GM12864 (cell line): ENCODE data around the gene ANKRD62.

ENCODE experiments used
- DNase-seq: peaks from one replicate; pipeline ENCODE4 v3.0.0-alpha.2; 2011; ENCODE audit warnings: low read depth
- H3K4me3 ChIP-seq: 2 replicates; pipeline ENCODE4 v1.5.1; 2011; ENCODE audit warnings: mild to moderate bottlenecking, low read depth, low read length, control low read depth
- TF ChIP-seq, protein P1 (sequence below): IDR thresholded peaks from 2 replicates; pipeline ENCODE4 v1.5.1; 2011; ENCODE audit warnings: low read depth, mild to moderate bottlenecking, moderate library complexity, low read length, control low read depth, inconsistent platforms; ENCODE audit errors: missing control alignments

ANKRD62 gene

DNA sequence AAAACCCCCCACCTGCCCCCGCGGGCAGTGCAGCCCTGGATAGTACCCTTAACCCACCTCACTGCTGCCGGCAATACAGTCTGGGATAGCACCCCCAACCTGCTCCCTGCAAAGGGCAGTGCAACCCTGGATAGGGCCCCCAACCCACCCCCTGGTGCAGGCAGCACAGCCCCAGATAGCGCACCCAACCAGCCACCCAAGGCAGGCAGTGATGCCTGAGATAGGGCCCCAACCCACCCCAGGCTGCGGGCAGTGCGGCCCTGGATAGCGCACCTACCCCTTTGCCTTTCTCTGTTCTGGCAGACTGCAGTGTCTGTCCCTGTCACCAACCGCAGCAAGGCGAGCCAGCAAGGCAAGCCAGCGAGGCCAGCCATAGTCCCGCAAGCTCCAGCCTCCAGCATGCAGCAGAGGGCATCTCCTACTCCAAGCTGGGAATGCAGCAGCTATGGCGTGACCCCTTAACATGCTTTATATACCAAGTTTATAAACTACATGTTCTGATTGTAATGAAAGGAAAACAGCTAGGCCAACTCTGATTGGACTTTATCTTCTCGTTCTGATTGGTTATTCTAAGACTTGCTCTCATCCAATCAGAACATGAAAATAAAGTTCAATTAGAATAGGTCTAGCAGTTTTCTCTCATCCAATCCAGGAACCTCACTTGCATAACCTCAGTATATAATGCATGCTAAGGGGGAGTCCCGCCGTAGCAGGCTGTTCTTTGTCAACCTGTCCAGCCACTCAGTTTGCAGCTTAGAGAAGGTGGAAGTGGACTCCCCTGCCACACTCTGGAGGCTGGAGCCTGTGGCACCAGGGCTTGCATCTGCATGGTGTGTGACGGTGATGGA is 34.1 kb upstream of the ANKRD62 start:
- TF ChIP-seq, protein P1, sequence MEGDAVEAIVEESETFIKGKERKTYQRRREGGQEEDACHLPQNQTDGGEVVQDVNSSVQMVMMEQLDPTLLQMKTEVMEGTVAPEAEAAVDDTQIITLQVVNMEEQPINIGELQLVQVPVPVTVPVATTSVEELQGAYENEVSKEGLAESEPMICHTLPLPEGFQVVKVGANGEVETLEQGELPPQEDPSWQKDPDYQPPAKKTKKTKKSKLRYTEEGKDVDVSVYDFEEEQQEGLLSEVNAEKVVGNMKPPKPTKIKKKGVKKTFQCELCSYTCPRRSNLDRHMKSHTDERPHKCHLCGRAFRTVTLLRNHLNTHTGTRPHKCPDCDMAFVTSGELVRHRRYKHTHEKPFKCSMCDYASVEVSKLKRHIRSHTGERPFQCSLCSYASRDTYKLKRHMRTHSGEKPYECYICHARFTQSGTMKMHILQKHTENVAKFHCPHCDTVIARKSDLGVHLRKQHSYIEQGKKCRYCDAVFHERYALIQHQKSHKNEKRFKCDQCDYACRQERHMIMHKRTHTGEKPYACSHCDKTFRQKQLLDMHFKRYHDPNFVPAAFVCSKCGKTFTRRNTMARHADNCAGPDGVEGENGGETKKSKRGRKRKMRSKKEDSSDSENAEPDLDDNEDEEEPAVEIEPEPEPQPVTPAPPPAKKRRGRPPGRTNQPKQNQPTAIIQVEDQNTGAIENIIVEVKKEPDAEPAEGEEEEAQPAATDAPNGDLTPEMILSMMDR = no peak
- no peak for DNase-seq
- no peak overlapping the region for H3K4me3 ChIP-seq

GRCh38 chr18:12060182-12060870 is 33.3 kb upstream of the ANKRD62 start:
- TF ChIP-seq, protein P1 = no peak
- no peak for DNase-seq
- H3K4me3 ChIP-seq = no peak overlapping the region

GRCh38 chr18:12061685-12062084 is 32.0 kb upstream of the ANKRD62 start:
- DNase-seq = no peak
- TF ChIP-seq, protein P1 = no peak
- no peak overlapping the region for H3K4me3 ChIP-seq

DNA sequence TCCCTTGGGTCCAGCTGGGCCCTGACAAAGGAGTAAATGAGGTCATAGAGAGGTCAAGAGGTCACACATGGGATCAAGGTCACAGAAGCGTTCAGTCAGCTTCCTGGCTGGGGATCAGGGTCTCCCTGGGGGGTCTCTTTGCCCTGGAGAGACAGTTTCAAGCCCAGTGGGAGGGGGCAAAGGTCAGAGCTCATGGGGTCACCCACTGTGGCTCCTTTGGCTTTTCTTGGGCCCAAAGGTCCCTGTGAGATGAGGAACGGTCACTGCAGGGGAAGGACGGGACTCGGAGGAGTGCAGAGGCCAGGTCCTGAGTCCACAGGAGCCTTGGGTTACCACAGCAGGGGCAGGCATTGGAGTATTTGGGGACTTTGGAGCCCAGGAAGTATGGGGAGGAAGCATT is 30.7 kb upstream of the ANKRD62 start:
- DNase-seq = no peak
- TF ChIP-seq, protein P1 = no peak
- H3K4me3 ChIP-seq = no peak overlapping the region

DNA sequence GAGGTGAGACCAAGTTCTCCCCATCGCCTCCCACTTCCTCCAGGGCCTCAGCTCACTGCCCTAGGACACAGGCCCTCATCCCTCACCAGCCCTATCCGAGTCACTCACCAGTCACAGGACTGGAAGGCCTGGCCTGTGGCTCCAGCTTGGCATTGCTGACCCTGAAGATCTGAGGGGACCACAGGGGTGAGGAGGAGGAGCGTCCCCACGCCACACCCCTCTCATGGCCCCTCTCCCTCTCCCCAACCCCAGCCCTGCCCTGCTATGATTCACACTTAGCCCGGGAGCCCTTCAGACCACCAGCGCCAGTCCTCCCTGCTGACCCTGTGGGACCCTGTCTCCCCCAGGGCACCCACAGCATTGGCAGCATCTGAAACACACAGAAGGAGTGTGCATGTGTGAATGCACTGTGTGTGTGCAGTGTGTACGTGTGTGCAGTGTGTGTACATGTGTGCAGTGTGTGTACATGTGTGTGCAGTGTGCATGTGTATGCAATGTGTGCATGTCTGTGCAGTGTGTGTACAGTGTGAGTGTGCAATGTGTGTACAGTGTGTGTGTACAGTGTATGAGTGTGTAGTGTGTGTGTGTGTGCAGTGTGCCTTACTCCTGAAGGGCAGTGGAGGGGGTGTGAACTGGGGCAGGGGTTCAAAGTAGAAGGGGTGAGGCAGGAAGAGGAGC is 29.4 kb upstream of the ANKRD62 start:
- H3K4me3 ChIP-seq = no peak overlapping the region
- DNase-seq = no peak
- TF ChIP-seq, protein P1 = no peak

DNA sequence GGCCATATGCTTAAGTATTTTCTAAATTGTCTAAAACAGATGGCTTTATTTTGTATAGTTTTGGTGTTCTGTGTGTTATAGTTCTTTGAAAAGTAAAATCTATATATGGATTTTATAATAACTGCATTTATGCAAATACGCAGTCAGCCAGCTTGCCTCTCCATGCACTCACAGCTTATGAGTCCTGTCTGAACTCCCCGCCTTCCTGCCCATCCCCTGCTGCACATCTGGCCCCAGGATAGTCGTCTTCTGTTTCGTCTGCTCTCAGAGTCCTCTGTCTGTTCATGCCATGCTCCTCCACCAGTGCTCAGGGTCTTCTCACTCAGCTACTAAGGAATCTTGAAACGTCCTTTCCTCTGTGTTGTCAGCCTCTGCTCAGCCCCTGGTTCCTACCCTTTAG is 28.2 kb upstream of the ANKRD62 start:
- TF ChIP-seq, protein P1 = no peak
- DNase-seq = no peak

More for the DNA sequence above, 28.2 kb upstream of the ANKRD62 start:
- H3K4me3 ChIP-seq = no peak overlapping the region
